Fibroblast of villous mesenchyme (primary cell): ENCODE results near the gene CYB561. TPM values are rescaled to one million over a fixed set of nuclear protein-coding genes. Genes with fewer than 3 reads are reported as not detected.

Experiments
- DNase-seq: peaks from one replicate; pipeline ENCODE4 v3.0.0-alpha.2; 2010; ENCODE audit warnings: low read depth
- H3K4me3 ChIP-seq: 2 replicates; pipeline ENCODE4 v1.5.1; 2011; ENCODE audit warnings: low read depth, mild to moderate bottlenecking, low read length
- total RNA-seq: library from RNA; depleted of rRNA; stranded (reverse); fragments of >200 nt; gene quantifications from 2 replicates; pipeline ENCODE4 v1.2.3, GENCODE V29; 2012
- TF ChIP-seq, protein P1 (sequence below): IDR thresholded peaks from 2 replicates; pipeline ENCODE4 v1.5.1; 2012; ENCODE audit warnings: low read depth, mild to moderate bottlenecking, low read length; ENCODE audit not compliant: insufficient read depth

The CYB561 gene
- total RNA-seq, 1 donor: 12.5 TPM

DNA sequence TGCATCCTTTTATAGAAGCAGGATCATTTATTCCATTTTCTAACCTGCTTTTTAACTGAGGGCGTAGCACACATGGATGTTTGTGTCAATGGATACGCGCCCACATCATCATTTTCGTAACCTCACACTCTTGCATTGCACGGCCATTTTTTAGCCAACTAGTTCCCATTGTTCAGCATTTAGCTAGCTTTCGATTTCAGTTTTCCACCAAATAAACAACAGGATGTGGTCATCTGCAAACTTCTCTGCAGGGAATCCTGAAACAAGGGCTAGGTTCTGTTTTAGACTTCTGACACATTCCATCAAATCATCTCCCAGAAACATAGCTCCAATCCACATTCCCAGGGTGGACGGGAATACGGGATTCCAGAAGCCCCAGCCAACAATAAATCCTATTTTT is 6.4 kb downstream of the CYB561 start:
- TF ChIP-seq, protein P1, sequence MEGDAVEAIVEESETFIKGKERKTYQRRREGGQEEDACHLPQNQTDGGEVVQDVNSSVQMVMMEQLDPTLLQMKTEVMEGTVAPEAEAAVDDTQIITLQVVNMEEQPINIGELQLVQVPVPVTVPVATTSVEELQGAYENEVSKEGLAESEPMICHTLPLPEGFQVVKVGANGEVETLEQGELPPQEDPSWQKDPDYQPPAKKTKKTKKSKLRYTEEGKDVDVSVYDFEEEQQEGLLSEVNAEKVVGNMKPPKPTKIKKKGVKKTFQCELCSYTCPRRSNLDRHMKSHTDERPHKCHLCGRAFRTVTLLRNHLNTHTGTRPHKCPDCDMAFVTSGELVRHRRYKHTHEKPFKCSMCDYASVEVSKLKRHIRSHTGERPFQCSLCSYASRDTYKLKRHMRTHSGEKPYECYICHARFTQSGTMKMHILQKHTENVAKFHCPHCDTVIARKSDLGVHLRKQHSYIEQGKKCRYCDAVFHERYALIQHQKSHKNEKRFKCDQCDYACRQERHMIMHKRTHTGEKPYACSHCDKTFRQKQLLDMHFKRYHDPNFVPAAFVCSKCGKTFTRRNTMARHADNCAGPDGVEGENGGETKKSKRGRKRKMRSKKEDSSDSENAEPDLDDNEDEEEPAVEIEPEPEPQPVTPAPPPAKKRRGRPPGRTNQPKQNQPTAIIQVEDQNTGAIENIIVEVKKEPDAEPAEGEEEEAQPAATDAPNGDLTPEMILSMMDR: no peak
- DNase-seq: peak; percentile 64
- no peak overlapping the region for H3K4me3 ChIP-seq

DNA sequence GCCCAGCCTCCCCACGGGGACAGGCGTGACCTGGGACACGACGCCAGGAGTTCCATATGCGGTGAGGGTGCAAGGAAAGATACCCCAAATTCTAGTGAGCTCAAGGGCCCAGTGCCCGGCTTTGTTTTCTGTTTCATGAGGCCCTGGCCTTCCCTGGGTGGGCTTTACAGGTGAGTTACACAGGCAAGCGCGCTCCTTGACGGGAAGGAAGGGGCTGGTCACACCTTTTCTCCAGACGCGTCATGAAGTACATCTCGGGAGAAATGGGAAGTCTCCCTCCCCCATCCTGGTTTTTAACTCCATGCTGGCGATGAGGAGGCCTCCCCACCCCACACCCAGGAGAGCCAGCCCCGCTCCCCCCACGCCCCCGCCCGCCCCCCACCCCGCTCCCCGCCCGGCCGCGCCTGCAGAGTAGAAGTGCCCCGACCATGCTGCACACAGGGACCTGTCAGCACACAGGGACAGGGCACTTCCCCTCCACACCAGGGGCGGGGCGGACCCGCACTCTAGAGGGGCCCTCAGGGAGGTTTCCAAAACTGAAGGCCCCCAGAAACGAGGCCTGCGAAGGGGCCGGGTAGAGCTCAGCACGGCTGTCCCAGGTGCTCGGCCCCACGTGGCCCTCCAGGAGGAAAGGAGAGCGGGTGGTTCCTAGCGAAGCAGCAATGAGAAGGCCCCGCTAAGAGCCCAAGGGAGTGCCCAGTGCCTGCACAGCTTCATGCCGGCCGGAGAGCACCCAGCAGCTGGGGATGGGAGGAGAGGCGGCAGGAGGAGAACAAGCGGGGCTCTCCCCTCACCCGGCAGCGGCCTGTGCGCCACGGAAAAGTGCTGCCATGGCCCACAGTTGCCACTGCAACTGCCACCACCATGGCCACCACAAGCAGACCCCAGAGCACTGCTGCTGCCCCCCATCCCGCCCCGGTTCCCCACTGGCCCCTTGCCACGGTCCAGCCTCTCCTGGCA is 7.7 kb downstream of the CYB561 start:
- TF ChIP-seq, protein P1: no peak
- no peak for DNase-seq
- H3K4me3 ChIP-seq: no peak overlapping the region

DNA sequence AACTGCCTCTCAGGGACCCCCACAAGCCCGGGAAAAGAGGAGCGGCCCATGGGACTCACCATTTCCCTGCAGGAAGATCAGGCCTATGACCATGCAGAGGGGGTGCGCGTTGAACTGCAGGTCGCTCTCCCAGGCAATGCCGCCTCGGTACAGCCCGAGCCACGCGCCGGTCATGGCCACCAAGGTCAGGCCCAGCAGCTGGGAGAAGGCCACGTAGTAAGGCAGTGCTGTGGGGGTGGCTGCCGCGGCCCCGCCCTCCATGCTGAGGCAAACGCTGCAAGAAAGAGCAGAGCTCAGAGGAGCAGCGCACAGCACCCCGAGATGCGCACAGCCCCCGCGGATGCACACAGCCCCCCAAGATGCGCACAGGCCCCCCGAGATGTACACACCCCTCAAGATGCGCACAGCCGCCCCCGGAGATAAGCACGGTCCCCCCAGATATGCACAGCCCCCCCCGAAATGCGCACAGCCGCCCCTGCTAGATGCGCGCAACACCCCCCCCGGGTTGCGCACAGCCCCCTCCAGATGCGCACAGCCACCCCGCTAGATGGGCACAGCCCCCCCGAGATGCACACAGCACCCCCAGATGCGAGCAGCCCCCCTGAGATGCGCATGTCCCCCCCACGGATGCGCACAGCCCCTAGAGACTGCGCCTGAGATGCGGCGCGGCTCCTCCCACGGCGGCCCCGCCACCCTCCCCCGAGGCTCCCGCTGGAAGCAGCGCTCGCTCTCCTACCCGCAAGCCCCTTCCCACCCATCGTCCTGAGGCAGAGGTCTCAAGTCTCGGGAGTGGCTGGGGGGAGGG is 8.6 kb downstream of the CYB561 start:
- TF ChIP-seq, protein P1: no peak
- peak overlapping the region; percentile 25 for H3K4me3 ChIP-seq
- DNase-seq: peak; percentile 30

DNA sequence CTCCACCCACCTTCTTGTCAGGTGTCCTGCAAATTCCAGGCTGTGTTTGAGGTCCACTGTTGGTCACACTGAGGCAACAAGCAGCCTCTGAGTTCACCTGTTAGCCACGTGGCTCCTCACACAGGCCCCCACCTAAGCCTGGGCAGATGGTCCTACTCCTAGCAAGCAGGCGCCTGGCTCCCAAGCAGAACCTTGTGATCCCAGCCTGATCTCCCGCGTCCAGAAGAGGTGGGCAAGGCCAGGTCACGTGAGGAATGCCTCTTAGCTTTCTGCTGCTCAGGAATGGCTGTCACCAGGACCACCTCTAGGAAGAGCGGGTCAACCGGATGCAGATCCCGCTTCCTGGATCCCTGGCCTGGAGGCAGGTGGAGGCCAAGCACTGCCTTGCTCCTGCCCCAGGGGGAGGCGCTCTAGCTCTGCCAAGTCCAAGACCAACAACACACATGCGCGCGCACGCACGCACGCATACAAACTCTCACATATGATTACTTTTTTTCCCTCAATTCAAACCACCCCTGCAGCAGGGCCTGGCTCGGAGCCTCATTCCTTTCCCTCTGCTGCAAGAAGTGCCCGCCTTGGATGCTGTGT is 9.5 kb downstream of the CYB561 start:
- H3K4me3 ChIP-seq: no peak overlapping the region
- TF ChIP-seq, protein P1: no peak
- no peak for DNase-seq

DNA sequence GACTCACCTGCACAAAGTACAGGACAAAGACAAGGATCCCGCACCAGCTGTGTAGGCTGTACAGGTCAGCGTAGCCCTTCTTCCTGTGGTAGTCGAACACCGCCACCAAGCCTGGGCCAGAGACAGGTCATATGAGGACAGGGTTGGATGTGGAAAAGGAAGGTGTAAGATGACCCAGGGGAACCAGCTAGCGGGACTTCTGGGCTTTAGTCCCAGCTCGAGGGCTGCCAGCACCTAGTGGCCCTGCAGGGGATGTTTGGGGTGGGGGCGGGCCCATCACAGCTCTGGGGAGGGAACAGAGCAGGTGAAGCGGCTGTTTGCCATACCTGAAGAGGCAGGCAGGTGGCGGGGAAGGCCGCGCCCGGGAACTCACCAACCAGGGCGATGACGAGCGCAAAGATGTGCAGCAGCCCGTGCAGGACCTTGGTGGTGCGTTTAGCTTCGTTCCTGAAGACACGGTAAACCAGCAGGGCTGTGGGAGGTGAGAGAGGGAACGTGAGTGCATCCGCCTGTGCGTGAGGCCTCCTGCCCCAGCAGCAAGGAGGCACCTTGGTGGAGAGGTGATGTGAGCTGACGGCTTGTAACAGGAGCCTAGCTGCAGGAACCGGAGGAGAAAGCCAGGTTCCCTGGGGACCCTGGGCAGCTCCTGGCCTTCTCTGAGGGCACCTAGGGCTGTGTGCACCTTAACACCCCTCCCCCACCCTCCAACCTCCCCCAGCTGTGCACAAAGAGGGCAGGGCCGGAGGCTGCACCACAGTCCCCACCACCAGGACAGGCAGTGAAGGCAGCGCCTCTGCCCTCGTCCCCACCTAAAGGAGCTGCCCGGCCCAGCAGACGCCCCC is 10.2 kb downstream of the CYB561 start:
- TF ChIP-seq, protein P1: no peak

More for the DNA sequence above, 10.2 kb downstream of the CYB561 start:
- DNase-seq: no peak
- H3K4me3 ChIP-seq: no peak overlapping the region
